ENCODE measurements around the gene SLC9A9.

SLC9A9 gene

DNA sequence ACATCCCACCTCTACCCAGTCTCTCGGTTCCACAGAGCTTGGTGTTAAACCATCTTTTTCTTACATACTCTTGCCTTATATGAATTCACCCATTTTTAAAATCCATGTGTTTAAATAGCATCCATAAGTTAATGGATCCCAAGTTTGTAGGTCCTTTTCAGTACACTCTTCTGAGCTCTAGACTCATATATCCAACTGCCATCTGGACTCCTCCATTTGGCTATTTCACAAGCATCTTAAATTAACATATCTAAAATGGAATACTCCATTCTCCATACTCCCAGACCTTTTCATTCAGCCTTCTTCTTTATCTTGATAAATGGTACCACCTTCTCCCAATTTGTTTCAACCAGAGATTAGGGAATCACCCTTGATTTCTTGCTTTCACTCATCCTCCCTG, 615.3 kb downstream of the SLC9A9 start:
- DNase-seq = no peak

DNA sequence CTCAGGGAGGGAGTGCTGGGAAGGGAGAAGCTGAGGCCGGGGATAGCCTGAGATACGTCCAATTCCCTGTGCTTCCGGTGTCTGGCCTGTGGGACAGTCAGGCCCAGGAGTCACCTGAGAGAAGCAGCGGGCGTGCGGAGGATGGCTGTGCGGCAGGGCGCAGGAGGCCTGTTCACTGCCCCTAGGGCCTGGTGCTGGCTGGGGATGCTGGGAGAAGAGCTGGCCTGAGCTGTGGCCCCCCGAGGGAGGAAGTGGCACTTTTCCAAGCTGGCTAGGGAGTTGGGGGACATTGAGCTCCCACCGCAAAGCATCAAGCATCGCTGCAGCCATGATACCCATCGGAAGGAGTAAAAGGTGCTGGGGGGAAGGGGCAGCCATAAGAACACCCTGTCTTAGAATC, 619.9 kb downstream of the SLC9A9 start:
- no peak for DNase-seq

- no peak for DNase-seq
These were observed 621.5 kb downstream of the SLC9A9 start for GRCh38 chr3:143226678-143227291.

DNA sequence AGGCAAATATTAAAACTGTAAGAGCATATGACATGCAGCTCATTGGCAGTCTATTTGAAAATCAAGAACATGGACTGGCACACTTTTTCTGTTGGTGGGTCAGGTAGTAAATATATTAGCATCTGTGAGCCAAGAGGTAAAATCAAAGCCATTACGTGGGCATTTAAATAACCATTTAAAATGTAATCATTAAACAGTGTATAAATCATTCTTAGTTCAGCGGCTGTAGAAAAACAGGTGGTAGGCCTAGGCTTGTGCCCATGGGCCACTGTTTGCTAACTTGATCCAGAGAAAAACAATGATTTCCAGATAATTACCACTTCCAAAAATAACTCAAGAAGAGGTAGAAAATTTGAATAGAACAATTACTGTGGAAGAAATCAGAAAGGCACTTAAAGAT, 623.6 kb downstream of the SLC9A9 start:
- DNase-seq = no peak

GRCh38 chr3:143222981-143223380, 625.3 kb downstream of the SLC9A9 start:
- DNase-seq = no peak

- no peak for DNase-seq
These were observed 625.8 kb downstream of the SLC9A9 start for GRCh38 chr3:143222505-143222904.

- DNase-seq = no peak
These were observed 626.8 kb downstream of the SLC9A9 start for GRCh38 chr3:143221446-143221845.

GRCh38 chr3:143220741-143221140, 627.5 kb downstream of the SLC9A9 start:
- no peak for DNase-seq

DNA sequence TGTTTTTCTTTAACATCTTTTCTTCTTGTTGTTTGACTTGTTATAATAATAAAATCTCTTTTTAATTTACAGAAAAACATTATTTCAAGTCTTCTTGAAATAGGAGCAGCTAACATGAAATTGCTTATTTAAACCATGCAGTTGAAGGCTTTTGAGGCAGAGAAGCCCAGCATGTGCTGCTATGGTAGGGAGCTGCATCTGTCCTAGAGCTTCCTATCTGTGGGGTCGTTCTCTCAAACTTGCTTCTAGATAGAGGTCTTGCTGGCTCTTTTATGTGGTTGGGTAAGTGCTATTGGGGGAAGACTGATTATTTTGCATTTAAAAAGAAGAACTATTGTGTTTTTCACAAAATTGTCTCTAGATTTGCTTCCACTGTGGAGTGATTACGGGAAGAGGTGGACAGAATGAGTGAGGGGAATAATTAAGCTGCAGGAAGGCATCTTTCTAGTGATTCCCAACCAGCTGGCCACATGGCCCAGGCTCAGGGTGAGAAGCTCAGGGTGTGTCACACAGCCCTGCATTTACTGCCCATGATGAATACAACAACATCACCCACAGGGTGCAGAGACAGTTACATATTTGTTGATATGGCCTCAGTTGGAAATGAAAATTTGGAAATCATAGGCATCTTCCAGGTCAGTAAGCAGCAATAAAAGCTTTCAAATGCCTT, 630.0 kb downstream of the SLC9A9 start:
- no peak for DNase-seq

DNA sequence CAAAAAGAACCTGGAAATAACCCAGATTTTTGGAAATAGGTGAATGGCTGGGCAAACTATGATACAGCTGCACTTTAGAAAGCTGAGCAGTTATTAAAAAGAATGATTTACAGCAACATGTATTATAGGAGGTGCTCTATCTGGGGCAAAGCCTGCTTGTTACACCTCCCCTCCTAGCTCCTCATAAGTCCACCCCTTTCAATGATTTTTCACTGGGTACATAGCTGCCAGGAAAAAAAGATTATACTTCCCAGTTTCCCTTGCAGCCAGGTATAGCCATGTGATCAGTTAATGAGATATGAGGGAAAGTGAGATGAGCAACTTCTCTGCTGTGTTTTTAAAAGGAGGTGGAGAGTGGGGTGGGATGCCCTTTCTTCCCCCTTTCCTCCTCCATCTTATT, 631.0 kb downstream of the SLC9A9 start:
- no peak for DNase-seq

DNA sequence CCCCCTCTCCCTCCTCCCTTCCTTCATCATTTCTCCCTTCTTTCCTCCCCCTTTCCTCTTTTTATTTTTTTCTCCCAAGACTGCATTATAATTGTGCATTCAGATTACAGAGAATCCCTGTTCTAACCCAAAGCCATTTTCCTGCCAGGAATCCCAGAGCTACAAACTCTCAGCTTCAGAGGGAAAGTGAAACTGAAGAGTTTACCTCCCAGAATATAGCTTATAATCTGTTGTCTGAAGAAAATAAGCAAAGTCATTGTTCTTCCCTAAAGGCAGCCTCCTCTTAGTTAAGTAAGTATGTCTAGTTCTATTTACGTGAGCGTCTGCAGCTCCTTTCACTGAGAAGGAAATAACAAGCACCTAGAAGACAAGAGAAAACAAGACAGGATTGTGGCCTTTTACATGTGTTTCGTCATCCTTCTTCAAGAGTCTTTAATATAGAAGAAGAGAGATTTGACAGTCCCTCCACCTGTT, 631.5 kb downstream of the SLC9A9 start:
- no peak for DNase-seq
